Measurements from ENCODE around the gene IPPK.
"Not testable (repeated sequence)": the region's sequence is repeated elsewhere in the genome, so short reads cannot be mapped to it uniquely, and the experiment has no call there.

The IPPK gene

DNA sequence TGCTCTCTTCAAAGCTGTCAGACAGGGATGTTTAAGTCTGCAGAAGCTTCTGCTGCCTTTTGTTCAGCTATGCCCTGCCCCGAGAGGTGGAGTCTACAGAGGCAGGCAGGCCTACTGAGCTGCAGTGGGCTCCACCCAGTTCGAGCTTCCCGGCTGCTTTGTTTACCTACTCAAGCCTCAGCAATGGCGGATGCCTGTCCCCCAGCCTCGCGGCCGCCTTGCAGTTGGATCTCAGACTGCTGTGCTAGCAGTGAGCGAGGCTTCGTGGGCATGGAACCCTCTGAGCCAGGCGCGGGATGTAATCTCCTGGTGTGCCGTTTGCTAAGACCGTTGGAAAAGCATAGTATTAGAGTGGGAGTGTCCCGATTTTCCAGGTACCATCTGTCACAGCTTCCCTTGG, 96.3 kb downstream of the IPPK start:
- not testable (repeated sequence) for DNase-seq

DNA sequence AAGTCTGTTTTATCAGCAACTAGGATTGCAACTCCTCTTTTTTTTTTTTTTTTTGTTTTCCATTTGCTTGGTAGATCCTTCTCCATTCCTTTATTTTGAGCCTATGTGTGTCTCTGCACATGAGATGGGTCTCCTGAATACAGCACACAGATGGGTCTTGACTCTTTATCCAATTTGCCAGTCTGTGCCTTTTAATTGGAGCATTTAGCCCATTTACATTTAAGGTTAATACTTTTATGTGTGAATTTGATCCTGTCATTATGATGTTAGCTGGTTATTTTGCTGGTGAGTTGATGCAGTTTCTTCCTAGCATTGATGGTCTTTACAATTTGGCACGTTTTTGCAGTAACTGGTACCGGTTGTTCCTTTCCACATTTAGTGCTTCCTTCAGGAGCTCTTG, 98.1 kb downstream of the IPPK start:
- not testable (repeated sequence) for DNase-seq

DNA sequence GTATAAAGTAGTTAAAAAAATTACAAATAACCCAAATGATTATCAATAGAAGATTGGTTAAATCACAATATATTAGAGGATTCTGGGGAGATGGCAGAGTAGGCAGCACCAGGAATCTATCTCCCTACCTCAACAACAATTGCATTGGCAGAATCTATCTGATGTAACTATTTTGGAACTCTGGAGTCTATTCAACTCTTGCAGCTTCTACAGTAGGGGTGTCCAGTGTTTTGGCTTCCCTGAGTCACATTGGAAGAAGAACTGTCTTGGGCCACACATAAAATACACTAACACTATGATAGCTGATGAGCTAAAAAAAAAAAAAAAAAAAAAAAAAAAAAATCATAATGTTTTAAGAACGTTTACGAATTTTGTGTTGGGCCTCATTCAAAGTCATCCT, 104.9 kb downstream of the IPPK start:
- no peak for DNase-seq

DNA sequence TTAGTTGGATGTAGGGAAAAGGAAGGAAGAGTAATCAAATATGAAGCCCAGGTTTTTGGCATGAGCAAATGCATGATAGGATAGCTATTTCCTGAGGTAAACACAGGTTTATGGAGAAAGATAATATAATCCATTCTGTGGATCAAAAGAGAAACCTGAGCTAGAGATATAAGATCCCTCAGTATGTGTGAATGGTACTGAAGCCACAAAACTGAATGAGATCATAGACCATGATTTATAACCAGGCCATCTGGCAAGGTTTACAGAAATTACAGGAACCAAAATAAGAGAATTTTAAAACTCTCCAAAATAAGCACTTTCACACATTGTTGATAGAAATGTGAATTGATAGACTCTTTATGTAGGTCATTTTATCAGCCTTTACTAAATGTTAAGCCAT, 105.4 kb downstream of the IPPK start:
- DNase-seq = peak; percentile 0
